ENCODE results near the gene FAM120B.

FAM120B gene

DNA sequence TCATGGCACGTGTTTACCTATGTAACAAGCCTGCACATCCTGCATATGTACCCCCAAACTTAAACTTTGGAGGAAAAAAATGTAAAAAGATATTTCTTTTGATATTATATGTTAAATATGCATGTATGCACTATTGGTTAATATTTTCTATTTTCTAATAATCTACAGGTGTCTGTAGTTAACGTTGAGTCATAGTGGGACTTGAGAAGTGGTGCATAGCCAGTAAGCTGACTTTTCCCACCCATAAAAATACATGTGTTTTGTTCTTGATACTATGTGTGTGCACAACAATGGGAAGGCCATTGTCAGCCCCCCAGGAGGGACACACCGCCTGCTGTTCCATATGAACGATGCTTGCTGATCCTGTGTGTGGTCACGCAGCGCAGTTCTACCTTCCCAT is 49.1 kb downstream of the FAM120B start:
- TF ChIP-seq ZC3H10 (CRISPR knock-in tag; IDR thresholded peaks at IDR 0.05) = no peak
- no peak for TF ChIP-seq ZNF565 (CRISPR knock-in tag; conservative IDR thresholded peaks at IDR 0.05; ENCODE audit: low read depth)
- no peak for TF ChIP-seq RARB (CRISPR knock-in tag; IDR thresholded peaks at IDR 0.05)
- TF ChIP-seq ZFP30 (CRISPR knock-in tag; IDR thresholded peaks at IDR 0.05) = no peak
- TF ChIP-seq, protein P1, sequence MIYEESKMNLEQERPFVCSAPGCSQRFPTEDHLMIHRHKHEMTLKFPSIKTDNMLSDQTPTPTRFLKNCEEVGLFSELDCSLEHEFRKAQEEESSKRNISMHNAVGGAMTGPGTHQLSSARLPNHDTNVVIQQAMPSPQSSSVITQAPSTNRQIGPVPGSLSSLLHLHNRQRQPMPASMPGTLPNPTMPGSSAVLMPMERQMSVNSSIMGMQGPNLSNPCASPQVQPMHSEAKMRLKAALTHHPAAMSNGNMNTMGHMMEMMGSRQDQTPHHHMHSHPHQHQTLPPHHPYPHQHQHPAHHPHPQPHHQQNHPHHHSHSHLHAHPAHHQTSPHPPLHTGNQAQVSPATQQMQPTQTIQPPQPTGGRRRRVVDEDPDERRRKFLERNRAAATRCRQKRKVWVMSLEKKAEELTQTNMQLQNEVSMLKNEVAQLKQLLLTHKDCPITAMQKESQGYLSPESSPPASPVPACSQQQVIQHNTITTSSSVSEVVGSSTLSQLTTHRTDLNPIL (CRISPR knock-in tag; IDR thresholded peaks at IDR 0.05; ENCODE audit: low read depth) = no peak
- TF ChIP-seq BACH2 (CRISPR knock-in tag; IDR thresholded peaks at IDR 0.05; ENCODE audit: borderline replicate concordance) = no peak
- no peak for TF ChIP-seq TOX (CRISPR knock-in tag; IDR thresholded peaks at IDR 0.05; ENCODE audit: borderline replicate concordance)
- TF ChIP-seq, protein P2, sequence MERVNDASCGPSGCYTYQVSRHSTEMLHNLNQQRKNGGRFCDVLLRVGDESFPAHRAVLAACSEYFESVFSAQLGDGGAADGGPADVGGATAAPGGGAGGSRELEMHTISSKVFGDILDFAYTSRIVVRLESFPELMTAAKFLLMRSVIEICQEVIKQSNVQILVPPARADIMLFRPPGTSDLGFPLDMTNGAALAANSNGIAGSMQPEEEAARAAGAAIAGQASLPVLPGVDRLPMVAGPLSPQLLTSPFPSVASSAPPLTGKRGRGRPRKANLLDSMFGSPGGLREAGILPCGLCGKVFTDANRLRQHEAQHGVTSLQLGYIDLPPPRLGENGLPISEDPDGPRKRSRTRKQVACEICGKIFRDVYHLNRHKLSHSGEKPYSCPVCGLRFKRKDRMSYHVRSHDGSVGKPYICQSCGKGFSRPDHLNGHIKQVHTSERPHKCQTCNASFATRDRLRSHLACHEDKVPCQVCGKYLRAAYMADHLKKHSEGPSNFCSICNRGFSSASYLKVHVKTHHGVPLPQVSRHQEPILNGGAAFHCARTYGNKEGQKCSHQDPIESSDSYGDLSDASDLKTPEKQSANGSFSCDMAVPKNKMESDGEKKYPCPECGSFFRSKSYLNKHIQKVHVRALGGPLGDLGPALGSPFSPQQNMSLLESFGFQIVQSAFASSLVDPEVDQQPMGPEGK (CRISPR knock-in tag; IDR thresholded peaks at IDR 0.05; ENCODE audit: borderline replicate concordance) = no peak
- no peak for TF ChIP-seq ESRRG (CRISPR knock-in tag; IDR thresholded peaks at IDR 0.05)
- TF ChIP-seq ARNTL (CRISPR knock-in tag; IDR thresholded peaks at IDR 0.05; ENCODE audit: borderline replicate concordance, low read depth) = no peak
- no peak for TF ChIP-seq GLIS3 (CRISPR knock-in tag; IDR thresholded peaks at IDR 0.05)
- no peak for TF ChIP-seq PPARA (CRISPR knock-in tag; IDR thresholded peaks at IDR 0.05; ENCODE audit: borderline replicate concordance)

DNA sequence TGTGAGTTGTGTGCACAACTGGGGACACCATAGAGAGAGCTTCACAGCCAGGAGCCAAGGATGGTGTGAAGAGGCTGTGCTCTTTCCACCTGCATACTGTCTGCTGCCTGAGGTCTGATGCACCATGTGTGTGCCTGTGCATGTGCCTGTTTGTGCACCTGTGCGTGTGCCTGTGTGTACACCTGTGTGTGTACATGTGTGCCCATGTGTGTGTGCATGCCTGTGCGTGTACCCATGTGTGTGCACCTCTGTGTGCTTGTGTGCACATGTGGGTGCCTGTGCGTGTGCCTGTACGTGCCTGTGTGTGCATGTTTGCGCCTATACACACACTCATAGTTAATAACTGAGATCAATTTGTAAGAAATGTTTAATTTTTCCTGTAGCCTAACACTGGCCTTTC is 51.3 kb downstream of the FAM120B start:
- ATAC-seq = no peak
- TF ChIP-seq, protein P1 (CRISPR knock-in tag; IDR thresholded peaks at IDR 0.05; ENCODE audit: low read depth) = no peak
- TF ChIP-seq ZFP30 (CRISPR knock-in tag; IDR thresholded peaks at IDR 0.05) (no peak), ESRRG (CRISPR knock-in tag; IDR thresholded peaks at IDR 0.05) (no peak), TCF4 (CRISPR knock-in tag; IDR thresholded peaks at IDR 0.05; ENCODE audit: borderline replicate concordance) (no peak), GLIS3 (CRISPR knock-in tag; IDR thresholded peaks at IDR 0.05) (no peak), TOX (CRISPR knock-in tag; IDR thresholded peaks at IDR 0.05; ENCODE audit: borderline replicate concordance) (no peak), ZNF70 (CRISPR knock-in tag; IDR thresholded peaks at IDR 0.05) (no peak), ISL1 (CRISPR knock-in tag; IDR thresholded peaks at IDR 0.05) (no peak), OSR1 (CRISPR knock-in tag; IDR thresholded peaks at IDR 0.05) (no peak), RARB (CRISPR knock-in tag; IDR thresholded peaks at IDR 0.05) (no peak), ARNTL (CRISPR knock-in tag; IDR thresholded peaks at IDR 0.05; ENCODE audit: borderline replicate concordance, low read depth) (no peak), ZNF8 (CRISPR knock-in tag; IDR thresholded peaks at IDR 0.05) (no peak), SNAI2 (CRISPR knock-in tag; IDR thresholded peaks at IDR 0.05) (no peak), ZC3H10 (CRISPR knock-in tag; IDR thresholded peaks at IDR 0.05) (no peak)
- TF ChIP-seq, protein P3, sequence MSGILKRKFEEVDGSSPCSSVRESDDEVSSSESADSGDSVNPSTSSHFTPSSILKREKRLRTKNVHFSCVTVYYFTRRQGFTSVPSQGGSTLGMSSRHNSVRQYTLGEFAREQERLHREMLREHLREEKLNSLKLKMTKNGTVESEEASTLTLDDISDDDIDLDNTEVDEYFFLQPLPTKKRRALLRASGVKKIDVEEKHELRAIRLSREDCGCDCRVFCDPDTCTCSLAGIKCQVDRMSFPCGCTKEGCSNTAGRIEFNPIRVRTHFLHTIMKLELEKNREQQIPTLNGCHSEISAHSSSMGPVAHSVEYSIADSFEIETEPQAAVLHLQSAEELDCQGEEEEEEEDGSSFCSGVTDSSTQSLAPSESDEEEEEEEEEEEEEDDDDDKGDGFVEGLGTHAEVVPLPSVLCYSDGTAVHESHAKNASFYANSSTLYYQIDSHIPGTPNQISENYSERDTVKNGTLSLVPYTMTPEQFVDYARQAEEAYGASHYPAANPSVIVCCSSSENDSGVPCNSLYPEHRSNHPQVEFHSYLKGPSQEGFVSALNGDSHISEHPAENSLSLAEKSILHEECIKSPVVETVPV (CRISPR knock-in tag; IDR thresholded peaks at IDR 0.05) = no peak
- TF ChIP-seq, protein P4, sequence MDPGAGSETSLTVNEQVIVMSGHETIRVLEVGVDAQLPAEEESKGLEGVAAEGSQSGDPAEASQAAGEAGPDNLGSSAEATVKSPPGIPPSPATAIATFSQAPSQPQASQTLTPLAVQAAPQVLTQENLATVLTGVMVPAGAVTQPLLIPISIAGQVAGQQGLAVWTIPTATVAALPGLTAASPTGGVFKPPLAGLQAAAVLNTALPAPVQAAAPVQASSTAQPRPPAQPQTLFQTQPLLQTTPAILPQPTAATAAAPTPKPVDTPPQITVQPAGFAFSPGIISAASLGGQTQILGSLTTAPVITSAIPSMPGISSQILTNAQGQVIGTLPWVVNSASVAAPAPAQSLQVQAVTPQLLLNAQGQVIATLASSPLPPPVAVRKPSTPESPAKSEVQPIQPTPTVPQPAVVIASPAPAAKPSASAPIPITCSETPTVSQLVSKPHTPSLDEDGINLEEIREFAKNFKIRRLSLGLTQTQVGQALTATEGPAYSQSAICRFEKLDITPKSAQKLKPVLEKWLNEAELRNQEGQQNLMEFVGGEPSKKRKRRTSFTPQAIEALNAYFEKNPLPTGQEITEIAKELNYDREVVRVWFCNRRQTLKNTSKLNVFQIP (CRISPR knock-in tag; IDR thresholded peaks at IDR 0.05; ENCODE audit: borderline replicate concordance, low read depth) = no peak

More for the DNA sequence above, 49.1 kb downstream of the FAM120B start:
- ATAC-seq = no peak

DNA sequence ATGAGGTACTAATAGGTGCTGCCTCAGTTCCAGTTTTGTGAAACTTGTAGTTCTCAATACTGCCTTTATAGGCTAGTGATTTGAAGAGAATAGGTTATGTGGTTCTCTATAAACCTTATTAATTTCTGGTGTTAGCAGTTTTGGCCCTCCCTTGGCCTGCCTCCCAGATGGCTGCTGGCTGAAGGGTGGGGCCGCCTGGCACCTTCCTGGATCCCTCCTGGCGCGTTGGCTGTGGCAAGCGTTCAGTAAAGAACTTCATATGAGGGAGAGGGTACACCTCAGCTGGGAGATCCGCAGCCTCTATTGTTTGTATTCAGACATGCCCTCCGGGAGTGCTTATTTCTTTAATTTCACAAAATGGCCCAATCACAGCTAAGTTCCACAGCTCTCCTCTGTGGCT is 51.9 kb downstream of the FAM120B start:
- no peak for ATAC-seq
- TF ChIP-seq CSDC2 (CRISPR knock-in tag; IDR thresholded peaks at IDR 0.05) (no peak), ISL1 (CRISPR knock-in tag; IDR thresholded peaks at IDR 0.05) (no peak), ESRRG (CRISPR knock-in tag; IDR thresholded peaks at IDR 0.05) (no peak), ZFP30 (CRISPR knock-in tag; IDR thresholded peaks at IDR 0.05) (no peak), SNAI2 (CRISPR knock-in tag; IDR thresholded peaks at IDR 0.05) (no peak)

DNA sequence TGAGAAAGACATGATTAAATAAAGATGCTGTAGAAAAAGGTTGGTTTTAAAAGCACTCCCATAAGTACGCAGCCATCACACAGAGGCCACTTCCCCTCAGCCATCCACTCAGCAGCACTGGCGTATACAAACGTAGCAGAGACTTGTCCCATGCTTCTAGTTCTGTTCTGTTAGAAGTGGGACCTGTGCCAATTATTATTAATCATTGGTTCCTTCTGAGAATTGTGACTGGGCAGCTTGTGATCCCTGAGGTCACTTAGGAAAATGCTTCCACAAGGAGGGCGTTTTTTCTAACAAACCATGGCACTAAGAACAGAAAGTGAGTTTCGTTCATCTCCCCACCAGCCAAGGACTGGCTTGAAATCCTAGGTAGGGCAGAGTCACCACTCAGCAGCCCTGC is 53.9 kb downstream of the FAM120B start:
- ATAC-seq = no peak
- TF ChIP-seq ZNF565 (CRISPR knock-in tag; conservative IDR thresholded peaks at IDR 0.05; ENCODE audit: low read depth) = no peak
- TF ChIP-seq ZNF8 (CRISPR knock-in tag; IDR thresholded peaks at IDR 0.05) = no peak
- no peak for TF ChIP-seq ISL1 (CRISPR knock-in tag; IDR thresholded peaks at IDR 0.05)
- TF ChIP-seq, protein P4 (CRISPR knock-in tag; IDR thresholded peaks at IDR 0.05; ENCODE audit: borderline replicate concordance, low read depth) = no peak
- TF ChIP-seq GLIS3 (CRISPR knock-in tag; IDR thresholded peaks at IDR 0.05) = no peak
- TF ChIP-seq, protein P5, sequence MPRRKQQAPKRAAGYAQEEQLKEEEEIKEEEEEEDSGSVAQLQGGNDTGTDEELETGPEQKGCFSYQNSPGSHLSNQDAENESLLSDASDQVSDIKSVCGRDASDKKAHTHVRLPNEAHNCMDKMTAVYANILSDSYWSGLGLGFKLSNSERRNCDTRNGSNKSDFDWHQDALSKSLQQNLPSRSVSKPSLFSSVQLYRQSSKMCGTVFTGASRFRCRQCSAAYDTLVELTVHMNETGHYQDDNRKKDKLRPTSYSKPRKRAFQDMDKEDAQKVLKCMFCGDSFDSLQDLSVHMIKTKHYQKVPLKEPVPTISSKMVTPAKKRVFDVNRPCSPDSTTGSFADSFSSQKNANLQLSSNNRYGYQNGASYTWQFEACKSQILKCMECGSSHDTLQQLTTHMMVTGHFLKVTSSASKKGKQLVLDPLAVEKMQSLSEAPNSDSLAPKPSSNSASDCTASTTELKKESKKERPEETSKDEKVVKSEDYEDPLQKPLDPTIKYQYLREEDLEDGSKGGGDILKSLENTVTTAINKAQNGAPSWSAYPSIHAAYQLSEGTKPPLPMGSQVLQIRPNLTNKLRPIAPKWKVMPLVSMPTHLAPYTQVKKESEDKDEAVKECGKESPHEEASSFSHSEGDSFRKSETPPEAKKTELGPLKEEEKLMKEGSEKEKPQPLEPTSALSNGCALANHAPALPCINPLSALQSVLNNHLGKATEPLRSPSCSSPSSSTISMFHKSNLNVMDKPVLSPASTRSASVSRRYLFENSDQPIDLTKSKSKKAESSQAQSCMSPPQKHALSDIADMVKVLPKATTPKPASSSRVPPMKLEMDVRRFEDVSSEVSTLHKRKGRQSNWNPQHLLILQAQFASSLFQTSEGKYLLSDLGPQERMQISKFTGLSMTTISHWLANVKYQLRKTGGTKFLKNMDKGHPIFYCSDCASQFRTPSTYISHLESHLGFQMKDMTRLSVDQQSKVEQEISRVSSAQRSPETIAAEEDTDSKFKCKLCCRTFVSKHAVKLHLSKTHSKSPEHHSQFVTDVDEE (CRISPR knock-in tag; IDR thresholded peaks at IDR 0.05) = no peak
